HG03521 (cell line): ENCODE data around the gene OR6B2.

ENCODE experiments used
- ATAC-seq: cut with Tn5 transposase; IDR thresholded peaks from one replicate; pipeline ENCODE4 v1.9.1; 2021; ENCODE audit warnings: mild to moderate bottlenecking, moderate library complexity; ENCODE audit not compliant: unreplicated experiment

OR6B2 gene

GRCh38 chr2:240042740-240043139, 12.5 kb upstream of the OR6B2 start:
- ATAC-seq: no peak

- ATAC-seq: no peak
Observed at GRCh38 chr2:240041363-240041762, 11.1 kb upstream of the OR6B2 start.

GRCh38 chr2:240037358-240037757, 7.1 kb upstream of the OR6B2 start:
- ATAC-seq: no peak

- no peak for ATAC-seq
Observed at GRCh38 chr2:240033330-240033678, 3.1 kb upstream of the OR6B2 start.

- ATAC-seq: no peak
Observed at GRCh38 chr2:240032406-240033329, 2.4 kb upstream of the OR6B2 start.

GRCh38 chr2:240024766-240025165, 5.5 kb downstream of the OR6B2 start:
- peak; percentile 22 for ATAC-seq

- ATAC-seq: no peak
Observed at GRCh38 chr2:240023792-240024191, 6.4 kb downstream of the OR6B2 start.

- no peak for ATAC-seq
Observed at GRCh38 chr2:240021488-240022104, 8.6 kb downstream of the OR6B2 start.

- ATAC-seq: no peak
Observed at GRCh38 chr2:240018071-240018750, 12.0 kb downstream of the OR6B2 start.

- ATAC-seq: no peak
Observed at GRCh38 chr2:240014327-240014726, 15.9 kb downstream of the OR6B2 start.

- no peak for ATAC-seq
Observed at GRCh38 chr2:240013343-240013742, 16.9 kb downstream of the OR6B2 start.

GRCh38 chr2:240002983-240003382, 27.2 kb downstream of the OR6B2 start:
- ATAC-seq: no peak

- ATAC-seq: no peak
Observed at GRCh38 chr2:240000671-240001070, 29.6 kb downstream of the OR6B2 start.

GRCh38 chr2:239997686-239998409, 32.4 kb downstream of the OR6B2 start:
- no peak for ATAC-seq

- ATAC-seq: no peak
Observed at GRCh38 chr2:239994086-239994485, 36.1 kb downstream of the OR6B2 start.

GRCh38 chr2:239993291-239993690, 36.9 kb downstream of the OR6B2 start:
- ATAC-seq: no peak

- no peak for ATAC-seq
Observed at GRCh38 chr2:239991689-239992314, 38.4 kb downstream of the OR6B2 start.

- no peak for ATAC-seq
Observed at GRCh38 chr2:239990966-239991365, 39.3 kb downstream of the OR6B2 start.

GRCh38 chr2:239985356-239985755, 44.9 kb downstream of the OR6B2 start:
- ATAC-seq: no peak

GRCh38 chr2:239984421-239985194, 45.6 kb downstream of the OR6B2 start:
- no peak for ATAC-seq
